ENCODE results near the gene CCND1. TPM values are rescaled to one million over a fixed set of nuclear protein-coding genes. Genes with fewer than 3 reads are reported as not detected.

CCND1 gene
- total RNA-seq, 1 experiment from 2014 or later: 2,517 TPM

- Histone ChIP-seq H3K27ac (ENCODE audit: low read depth, low read length, poor library complexity, severe bottlenecking) (no peak overlapping the region), H3K36me3 (ENCODE audit: insufficient read depth, low read length, poor library complexity, severe bottlenecking) (no peaks in the 10 kb centered on the region), H3K4me3 (ENCODE audit: low read depth, low read length, poor library complexity, severe bottlenecking) (no peak overlapping the region), H3K4me1 (ENCODE audit: insufficient read depth, low read length, poor library complexity, severe bottlenecking) (no peaks in the 10 kb centered on the region), H3K27me3 (replicated peaks; ENCODE audit: insufficient read depth, low read depth, low read length, poor library complexity) (no peaks in the 10 kb centered on the region), H3K9me3 (ENCODE audit: low read depth, low read length, poor library complexity, severe bottlenecking) (no peaks in the 10 kb centered on the region)
- no peak for DNase-seq (ENCODE audit: low spot score)
- CTCF ChIA-PET: no interaction called here
- no TSS peak for BruUV-seq (replicated peaks)
- no peak for TF ChIP-seq CTCF (conservative IDR thresholded peaks at IDR 0.05; ENCODE audit: low read depth, low read length)
- no peak for TF ChIP-seq EZH2 (IDR thresholded peaks at IDR 0.05; ENCODE audit: borderline replicate concordance, low read depth, low read length, poor library complexity, severe bottlenecking)
- intact Hi-C loops (cut with micrococcal nuclease; ENCODE audit: unreplicated experiment): loop anchor here (5.0 kb wide), 1 partner anchor 508 kb away; no protein-coding TSS in a partner anchor
- POLR2A ChIA-PET (ENCODE audit: low non-redundant PET): no interaction called here
Measured at GRCh38 chr11:69689484-69690319, 48.7 kb downstream of the CCND1 start.

GRCh38 chr11:69691463-69691862, 50.5 kb downstream of the CCND1 start:
- POLR2A ChIA-PET (ENCODE audit: low non-redundant PET): no interaction called here

GRCh38 chr11:69692422-69692821, 51.5 kb downstream of the CCND1 start:
- TF ChIP-seq CTCF (conservative IDR thresholded peaks at IDR 0.05; ENCODE audit: low read depth, low read length) (no peak), EZH2 (IDR thresholded peaks at IDR 0.05; ENCODE audit: borderline replicate concordance, low read depth, low read length, poor library complexity, severe bottlenecking) (no peak)

More at GRCh38 chr11:69691463-69691862, 50.5 kb downstream of the CCND1 start:
- H3K4me1 ChIP-seq (ENCODE audit: insufficient read depth, low read length, poor library complexity, severe bottlenecking): no peaks in the 10 kb centered on the region
- TF ChIP-seq CTCF (conservative IDR thresholded peaks at IDR 0.05; ENCODE audit: low read depth, low read length): no peak
- no peak overlapping the region for H3K4me3 ChIP-seq (ENCODE audit: low read depth, low read length, poor library complexity, severe bottlenecking)
- H3K36me3 ChIP-seq (ENCODE audit: insufficient read depth, low read length, poor library complexity, severe bottlenecking): no peaks in the 10 kb centered on the region
- CTCF ChIA-PET: no interaction called here
- DNase-seq (ENCODE audit: low spot score): no peak
- H3K27me3 ChIP-seq (replicated peaks; ENCODE audit: insufficient read depth, low read depth, low read length, poor library complexity): no peaks in the 10 kb centered on the region
- no peak overlapping the region for H3K27ac ChIP-seq (ENCODE audit: low read depth, low read length, poor library complexity, severe bottlenecking)
- intact Hi-C loops (cut with micrococcal nuclease; ENCODE audit: unreplicated experiment): no loop called here
- BruUV-seq (replicated peaks): no TSS peak
- no peaks in the 10 kb centered on the region for H3K9me3 ChIP-seq (ENCODE audit: low read depth, low read length, poor library complexity, severe bottlenecking)

More at GRCh38 chr11:69692422-69692821, 51.5 kb downstream of the CCND1 start:
- DNase-seq (ENCODE audit: low spot score): no peak
- no peak overlapping the region for H3K27ac ChIP-seq (ENCODE audit: low read depth, low read length, poor library complexity, severe bottlenecking)
- no peak overlapping the region for H3K4me3 ChIP-seq (ENCODE audit: low read depth, low read length, poor library complexity, severe bottlenecking)
- no peaks in the 10 kb centered on the region for H3K9me3 ChIP-seq (ENCODE audit: low read depth, low read length, poor library complexity, severe bottlenecking)
- CTCF ChIA-PET: no interaction called here
- H3K36me3 ChIP-seq (ENCODE audit: insufficient read depth, low read length, poor library complexity, severe bottlenecking): no peaks in the 10 kb centered on the region
- no peaks in the 10 kb centered on the region for H3K27me3 ChIP-seq (replicated peaks; ENCODE audit: insufficient read depth, low read depth, low read length, poor library complexity)
- no TSS peak for BruUV-seq (replicated peaks)
- no peaks in the 10 kb centered on the region for H3K4me1 ChIP-seq (ENCODE audit: insufficient read depth, low read length, poor library complexity, severe bottlenecking)
- intact Hi-C loops (cut with micrococcal nuclease; ENCODE audit: unreplicated experiment): no loop called here
- POLR2A ChIA-PET (ENCODE audit: low non-redundant PET): no interaction called here

All from A673 (cell line).